ENCODE results near the gene PUSL1.

The PUSL1 gene

DNA sequence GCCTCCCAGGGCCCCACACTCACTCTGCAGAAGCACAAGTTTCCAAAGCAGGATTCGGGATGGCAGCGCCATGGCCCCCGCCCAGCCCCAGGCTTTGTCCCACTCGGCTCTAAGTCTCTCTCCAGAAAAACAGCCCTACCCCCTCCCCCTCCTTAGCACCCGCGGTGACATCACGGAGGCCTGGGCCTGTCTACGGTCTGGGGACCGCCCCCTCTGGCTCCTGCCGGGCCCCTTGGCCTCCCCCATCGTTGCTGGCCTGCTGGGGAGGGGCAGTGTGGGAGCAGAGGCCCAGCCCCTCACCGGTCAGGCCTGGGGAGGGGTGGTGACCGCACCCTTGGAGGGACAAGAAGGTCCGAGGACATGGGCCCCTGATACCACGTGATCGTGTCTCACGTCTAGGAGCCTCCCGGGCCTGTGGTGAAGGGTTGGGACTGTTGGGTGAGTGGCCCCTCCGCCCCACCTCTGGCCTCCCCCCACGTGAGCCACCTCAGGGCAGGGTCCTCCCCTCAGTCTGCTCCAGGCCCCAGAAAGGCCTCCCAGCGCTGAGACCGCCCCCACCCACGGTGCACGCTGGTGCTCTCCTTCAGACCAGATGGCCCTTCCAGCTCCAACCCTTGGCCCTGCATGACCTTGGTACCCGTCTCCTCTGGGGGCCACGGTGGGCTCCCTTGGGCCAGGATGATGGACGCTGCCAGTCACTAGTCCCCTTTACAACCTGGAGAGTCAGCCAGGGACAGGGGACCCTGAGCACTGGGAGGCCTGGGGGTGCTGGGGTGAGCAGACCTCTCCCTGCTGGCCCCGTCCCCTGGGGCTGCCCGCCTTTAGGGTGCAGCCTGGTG lies 50.3 kb downstream of the PUSL1 start, which contains the start of gene MXRA8:
MXRA8 (minus strand) TSS at position 123 of the 839 bp plus-strand sequence; CDS start at position 72, 51 bp downstream.
- Histone ChIP-seq H3K36me3 (no peaks in the 10 kb centered on the region), H3K4me3 (ENCODE audit: low read depth, low read length) (no peak within 1 kb of the TSS), H3K4me1 (peaks cover 12% of the 10 kb centered on the region), H3K27me3 (no peaks in the 10 kb centered on the region), H3K9me3 (no peaks in the 10 kb centered on the region)
- DNase-seq = peak; percentile 36
- TF ChIP-seq, protein P1, sequence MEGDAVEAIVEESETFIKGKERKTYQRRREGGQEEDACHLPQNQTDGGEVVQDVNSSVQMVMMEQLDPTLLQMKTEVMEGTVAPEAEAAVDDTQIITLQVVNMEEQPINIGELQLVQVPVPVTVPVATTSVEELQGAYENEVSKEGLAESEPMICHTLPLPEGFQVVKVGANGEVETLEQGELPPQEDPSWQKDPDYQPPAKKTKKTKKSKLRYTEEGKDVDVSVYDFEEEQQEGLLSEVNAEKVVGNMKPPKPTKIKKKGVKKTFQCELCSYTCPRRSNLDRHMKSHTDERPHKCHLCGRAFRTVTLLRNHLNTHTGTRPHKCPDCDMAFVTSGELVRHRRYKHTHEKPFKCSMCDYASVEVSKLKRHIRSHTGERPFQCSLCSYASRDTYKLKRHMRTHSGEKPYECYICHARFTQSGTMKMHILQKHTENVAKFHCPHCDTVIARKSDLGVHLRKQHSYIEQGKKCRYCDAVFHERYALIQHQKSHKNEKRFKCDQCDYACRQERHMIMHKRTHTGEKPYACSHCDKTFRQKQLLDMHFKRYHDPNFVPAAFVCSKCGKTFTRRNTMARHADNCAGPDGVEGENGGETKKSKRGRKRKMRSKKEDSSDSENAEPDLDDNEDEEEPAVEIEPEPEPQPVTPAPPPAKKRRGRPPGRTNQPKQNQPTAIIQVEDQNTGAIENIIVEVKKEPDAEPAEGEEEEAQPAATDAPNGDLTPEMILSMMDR (IDR thresholded peaks at IDR 0.05; ENCODE audit: low read depth, low read length) = no peak

DNA sequence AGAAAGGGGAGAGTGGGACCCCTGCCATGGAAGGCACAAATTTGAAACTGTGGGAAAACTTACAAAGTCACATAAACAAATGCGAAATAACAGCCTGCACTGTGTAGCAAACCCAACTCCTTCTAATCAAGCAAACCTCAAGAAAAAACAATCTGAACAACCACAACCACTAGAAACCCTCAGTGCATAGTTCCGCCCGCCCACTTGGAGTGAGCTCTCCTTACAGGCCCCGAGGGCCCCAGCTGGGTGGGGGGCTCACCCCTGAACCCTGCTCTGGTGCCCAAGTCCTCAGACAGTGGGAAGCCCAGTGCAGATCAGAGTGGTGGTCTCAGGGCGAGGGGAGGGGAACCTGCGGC lies 50.9 kb downstream of the PUSL1 start:
- peaks cover 10% of the 10 kb centered on the region for H3K4me1 ChIP-seq
- no peak overlapping the region for H3K4me3 ChIP-seq (ENCODE audit: low read depth, low read length)
- no peaks in the 10 kb centered on the region for H3K27me3 ChIP-seq
- H3K36me3 ChIP-seq = no peaks in the 10 kb centered on the region
- H3K9me3 ChIP-seq = no peaks in the 10 kb centered on the region
- TF ChIP-seq, protein P1 (IDR thresholded peaks at IDR 0.05; ENCODE audit: low read depth, low read length) = no peak
- no peak for DNase-seq

DNA sequence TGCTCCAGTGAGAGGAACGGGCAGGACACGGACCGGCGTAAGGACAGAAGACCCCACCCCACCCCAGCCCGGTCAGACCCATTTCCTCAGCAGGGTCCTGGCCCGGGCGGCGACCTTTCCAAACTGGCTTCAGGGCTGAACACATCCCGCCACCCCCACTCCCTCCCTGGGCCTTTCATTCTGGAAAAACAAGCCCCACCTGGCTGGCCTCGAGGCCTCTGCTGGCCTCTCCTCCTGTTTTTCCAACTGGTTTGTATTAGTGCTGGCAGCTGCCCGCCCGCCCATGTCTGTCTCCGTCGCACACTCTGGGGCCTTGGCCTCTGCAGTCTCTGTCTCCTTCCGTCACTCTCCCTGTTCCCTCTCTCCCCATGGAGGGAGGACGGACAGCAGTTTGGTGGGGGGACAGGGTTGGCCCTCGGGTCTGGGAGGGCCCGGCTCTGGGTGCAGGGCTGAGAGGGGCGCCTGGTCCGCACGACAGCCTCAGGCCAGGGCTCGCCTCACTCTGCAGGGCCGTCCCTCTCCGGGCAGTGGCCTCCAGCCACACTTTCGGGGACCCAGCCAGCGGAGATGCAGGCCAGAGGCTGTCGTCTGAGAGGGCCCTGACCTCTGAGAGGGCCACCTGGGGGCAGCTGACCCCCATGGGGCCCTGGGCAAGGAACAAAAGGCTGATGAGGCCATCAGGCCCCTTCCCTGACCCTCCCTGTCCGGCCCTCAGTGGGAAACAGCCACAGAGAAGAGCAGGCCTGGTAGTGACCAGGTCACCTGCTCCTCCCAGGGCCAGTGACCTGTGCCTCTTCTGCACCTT lies 51.5 kb downstream of the PUSL1 start:
- no peak overlapping the region for H3K4me3 ChIP-seq (ENCODE audit: low read depth, low read length)
- peak; percentile 36 for DNase-seq
- H3K27me3 ChIP-seq = no peaks in the 10 kb centered on the region
- H3K36me3 ChIP-seq = no peaks in the 10 kb centered on the region
- no peaks in the 10 kb centered on the region for H3K9me3 ChIP-seq
- H3K4me1 ChIP-seq = peaks cover 10% of the 10 kb centered on the region
- TF ChIP-seq, protein P1 (IDR thresholded peaks at IDR 0.05; ENCODE audit: low read depth, low read length) = no peak

DNA sequence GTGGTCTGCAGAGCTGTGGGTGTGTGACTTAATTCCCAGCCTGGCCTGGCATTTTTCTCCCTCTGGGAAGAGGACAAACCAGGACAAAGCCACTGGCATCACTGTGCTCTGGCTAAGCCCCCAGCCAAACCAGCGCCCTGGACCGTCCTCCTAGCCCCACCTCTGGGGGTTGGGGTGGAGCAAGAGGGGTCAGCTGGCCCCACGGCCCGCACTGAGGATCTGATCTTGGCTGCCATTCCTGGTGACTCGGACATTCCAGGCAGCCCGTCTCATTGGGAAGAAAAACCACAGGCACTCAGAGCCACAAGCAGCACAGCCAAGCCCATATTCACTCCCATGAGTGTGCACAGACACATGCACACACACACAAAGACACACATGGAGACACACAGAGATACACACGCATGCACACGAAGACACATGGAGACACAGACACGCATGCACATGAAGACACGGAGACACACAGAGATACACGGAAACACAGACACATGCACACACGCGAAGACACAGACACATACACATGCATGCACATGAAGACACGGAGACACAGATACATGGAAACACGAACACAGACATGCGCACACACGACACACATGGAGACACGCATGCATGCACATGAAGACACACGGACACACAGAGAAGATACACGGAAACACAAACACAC lies 52.2 kb downstream of the PUSL1 start:
- Histone ChIP-seq H3K27me3 (no peaks in the 10 kb centered on the region), H3K9me3 (no peaks in the 10 kb centered on the region), H3K4me1 (peaks cover 10% of the 10 kb centered on the region), H3K36me3 (no peaks in the 10 kb centered on the region), H3K4me3 (ENCODE audit: low read depth, low read length) (no peak overlapping the region)
- TF ChIP-seq, protein P1 (IDR thresholded peaks at IDR 0.05; ENCODE audit: low read depth, low read length) = no peak
- DNase-seq = peak; percentile 9

Data from BE2C (cell line).